ENCODE data around the gene LCP2. TPM values are rescaled to one million over a fixed set of nuclear protein-coding genes. Genes with fewer than 3 reads are reported as not detected.

LCP2 gene
- total RNA-seq, 1 experiment from 2014 or later = 0.36 TPM

DNA sequence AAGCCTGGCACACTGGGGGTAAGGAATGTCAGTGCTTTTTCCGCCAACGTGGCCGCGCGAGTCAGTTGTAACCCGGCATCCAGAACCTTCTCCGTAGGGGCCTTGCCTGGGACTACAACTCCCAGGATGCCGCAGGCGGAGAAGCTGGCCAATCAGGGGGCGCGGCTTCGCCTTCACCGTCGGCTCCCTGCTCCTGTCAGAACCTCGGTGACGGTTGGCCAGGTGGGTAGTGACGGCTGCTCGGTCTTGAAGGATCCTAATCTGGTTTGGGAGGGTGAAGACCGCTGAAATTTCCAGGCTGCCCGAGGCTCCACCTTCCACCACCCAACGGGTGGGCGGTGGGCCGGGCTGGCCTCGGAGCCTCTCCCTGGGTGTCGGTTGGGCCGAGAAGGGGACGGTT, 64.8 kb downstream of the LCP2 start, which contains the start of gene C5orf58:
TSS of gene C5orf58 (plus strand) at position 200 of the 400 bp plus-strand sequence. CDS start 1,992 bp downstream, outside the sequence.
- ATAC-seq = no peak
- POLR2A ChIA-PET = no interaction called here
- Histone ChIP-seq H3K27me3 (ENCODE audit: control insufficient read depth, insufficient read depth, low read length) (peaks cover 2% of the 10 kb centered on the region; the same call in 1 of the 2 replicates), H3K9me3 (ENCODE audit: control insufficient read depth, insufficient read depth, low read depth, low read length) (no peaks in the 10 kb centered on the region), H3K36me3 (ENCODE audit: control insufficient read depth, insufficient read depth, low read length) (no peaks in the 10 kb centered on the region), H3K4me3 (ENCODE audit: low read depth in 2 of 2, low read length in 2 of 2) (no peak within 1 kb of the TSS), H3K4me1 (ENCODE audit: control insufficient read depth, insufficient read depth, low read length) (no peaks in the 10 kb centered on the region), H3K27ac (ENCODE audit: low read length) (no peak within 1 kb of the TSS)
- no TSS peak for BruUV-seq (replicated peaks)
- in situ Hi-C loops (cut with HindIII; ENCODE audit: low pct_unique_long_range_greater_than_20kb, low sequenced_read_pairs) (no loop called here), intact Hi-C loops (cut with micrococcal nuclease; ENCODE audit: unreplicated experiment) (no loop called here)
- TF ChIP-seq POLR2AphosphoS5 (IDR thresholded peaks at IDR 0.05; ENCODE audit: low read depth, low read length) = no peak
- no peak for TF ChIP-seq TCF7L2 (IDR thresholded peaks at IDR 0.05; ENCODE audit: low read depth, low read length)
- no peak for TF ChIP-seq SIN3A (IDR thresholded peaks at IDR 0.05; ENCODE audit: borderline replicate concordance, insufficient read depth, low read depth, low read length)
- TF ChIP-seq, protein P1, sequence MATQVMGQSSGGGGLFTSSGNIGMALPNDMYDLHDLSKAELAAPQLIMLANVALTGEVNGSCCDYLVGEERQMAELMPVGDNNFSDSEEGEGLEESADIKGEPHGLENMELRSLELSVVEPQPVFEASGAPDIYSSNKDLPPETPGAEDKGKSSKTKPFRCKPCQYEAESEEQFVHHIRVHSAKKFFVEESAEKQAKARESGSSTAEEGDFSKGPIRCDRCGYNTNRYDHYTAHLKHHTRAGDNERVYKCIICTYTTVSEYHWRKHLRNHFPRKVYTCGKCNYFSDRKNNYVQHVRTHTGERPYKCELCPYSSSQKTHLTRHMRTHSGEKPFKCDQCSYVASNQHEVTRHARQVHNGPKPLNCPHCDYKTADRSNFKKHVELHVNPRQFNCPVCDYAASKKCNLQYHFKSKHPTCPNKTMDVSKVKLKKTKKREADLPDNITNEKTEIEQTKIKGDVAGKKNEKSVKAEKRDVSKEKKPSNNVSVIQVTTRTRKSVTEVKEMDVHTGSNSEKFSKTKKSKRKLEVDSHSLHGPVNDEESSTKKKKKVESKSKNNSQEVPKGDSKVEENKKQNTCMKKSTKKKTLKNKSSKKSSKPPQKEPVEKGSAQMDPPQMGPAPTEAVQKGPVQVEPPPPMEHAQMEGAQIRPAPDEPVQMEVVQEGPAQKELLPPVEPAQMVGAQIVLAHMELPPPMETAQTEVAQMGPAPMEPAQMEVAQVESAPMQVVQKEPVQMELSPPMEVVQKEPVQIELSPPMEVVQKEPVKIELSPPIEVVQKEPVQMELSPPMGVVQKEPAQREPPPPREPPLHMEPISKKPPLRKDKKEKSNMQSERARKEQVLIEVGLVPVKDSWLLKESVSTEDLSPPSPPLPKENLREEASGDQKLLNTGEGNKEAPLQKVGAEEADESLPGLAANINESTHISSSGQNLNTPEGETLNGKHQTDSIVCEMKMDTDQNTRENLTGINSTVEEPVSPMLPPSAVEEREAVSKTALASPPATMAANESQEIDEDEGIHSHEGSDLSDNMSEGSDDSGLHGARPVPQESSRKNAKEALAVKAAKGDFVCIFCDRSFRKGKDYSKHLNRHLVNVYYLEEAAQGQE (IDR thresholded peaks at IDR 0.05; ENCODE audit: insufficient read depth in 1 of 2, low read depth in 2 of 2, low read length in 1 of 2) = no peak
- TF ChIP-seq, protein P2, sequence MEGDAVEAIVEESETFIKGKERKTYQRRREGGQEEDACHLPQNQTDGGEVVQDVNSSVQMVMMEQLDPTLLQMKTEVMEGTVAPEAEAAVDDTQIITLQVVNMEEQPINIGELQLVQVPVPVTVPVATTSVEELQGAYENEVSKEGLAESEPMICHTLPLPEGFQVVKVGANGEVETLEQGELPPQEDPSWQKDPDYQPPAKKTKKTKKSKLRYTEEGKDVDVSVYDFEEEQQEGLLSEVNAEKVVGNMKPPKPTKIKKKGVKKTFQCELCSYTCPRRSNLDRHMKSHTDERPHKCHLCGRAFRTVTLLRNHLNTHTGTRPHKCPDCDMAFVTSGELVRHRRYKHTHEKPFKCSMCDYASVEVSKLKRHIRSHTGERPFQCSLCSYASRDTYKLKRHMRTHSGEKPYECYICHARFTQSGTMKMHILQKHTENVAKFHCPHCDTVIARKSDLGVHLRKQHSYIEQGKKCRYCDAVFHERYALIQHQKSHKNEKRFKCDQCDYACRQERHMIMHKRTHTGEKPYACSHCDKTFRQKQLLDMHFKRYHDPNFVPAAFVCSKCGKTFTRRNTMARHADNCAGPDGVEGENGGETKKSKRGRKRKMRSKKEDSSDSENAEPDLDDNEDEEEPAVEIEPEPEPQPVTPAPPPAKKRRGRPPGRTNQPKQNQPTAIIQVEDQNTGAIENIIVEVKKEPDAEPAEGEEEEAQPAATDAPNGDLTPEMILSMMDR (IDR thresholded peaks at IDR 0.05) = no peak
- CTCF ChIA-PET = no interaction called here
- no peak for DNase-seq (ENCODE audit: low read depth, low spot score)

DNA sequence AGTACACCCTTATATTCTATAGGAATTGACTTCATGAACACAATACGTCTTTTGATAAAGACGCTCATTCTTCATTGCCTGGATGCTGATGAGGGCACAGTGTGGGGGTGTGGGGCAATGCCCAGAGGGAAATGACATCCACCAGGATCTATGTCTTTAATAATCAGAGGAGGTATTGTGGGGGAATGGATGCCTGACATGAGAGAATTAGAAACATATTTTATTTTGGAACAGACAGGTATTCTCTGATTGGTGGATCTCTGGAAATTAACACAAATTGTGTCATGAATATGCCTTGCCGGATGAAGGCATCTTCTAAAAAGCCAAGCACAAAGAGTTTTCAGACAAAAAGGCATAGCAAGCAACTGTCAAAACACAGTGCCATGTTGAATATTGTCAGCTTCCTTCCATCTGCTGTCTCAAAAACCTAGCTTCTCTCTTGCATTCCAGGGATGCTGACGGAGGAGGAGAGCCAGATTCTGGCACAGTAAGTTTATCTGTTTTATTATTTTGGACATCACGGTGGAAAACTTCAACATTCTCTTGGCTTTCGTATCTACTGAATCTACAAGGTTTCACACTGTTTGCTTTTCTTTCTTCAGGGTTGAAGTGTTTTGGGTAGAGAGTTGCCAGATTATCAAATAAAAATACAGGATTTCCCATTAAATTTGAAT, 68.7 kb downstream of the LCP2 start:
- BruUV-seq (replicated peaks) = no TSS peak
- H3K9me3 ChIP-seq (ENCODE audit: control insufficient read depth, insufficient read depth, low read depth, low read length) = no peaks in the 10 kb centered on the region
- no peaks in the 10 kb centered on the region for H3K36me3 ChIP-seq (ENCODE audit: control insufficient read depth, insufficient read depth, low read length)
- H3K4me3 ChIP-seq (ENCODE audit: low read depth in 2 of 2, low read length in 2 of 2) = no peak overlapping the region
- 0 out of 2 replicates have a peak, but pooled peaks cover 3% of the 10 kb centered on the region for H3K4me1 ChIP-seq (ENCODE audit: control insufficient read depth, insufficient read depth, low read length)
- H3K27me3 ChIP-seq (ENCODE audit: control insufficient read depth, insufficient read depth, low read length) = peaks cover 2% of the 10 kb centered on the region; the same call in 1 of the 2 replicates
- H3K27ac ChIP-seq (ENCODE audit: low read length) = no peak overlapping the region
- POLR2A ChIA-PET = no interaction called here
- in situ Hi-C loops (cut with HindIII; ENCODE audit: low pct_unique_long_range_greater_than_20kb, low sequenced_read_pairs) = no loop called here
- intact Hi-C loops (cut with micrococcal nuclease; ENCODE audit: unreplicated experiment) = loop anchor here (5.0 kb wide), 1 partner anchor 403 kb away; no protein-coding TSS in a partner anchor
- ATAC-seq = no peak
- no peak for TF ChIP-seq TCF7L2 (IDR thresholded peaks at IDR 0.05; ENCODE audit: low read depth, low read length)
- TF ChIP-seq, protein P1 (IDR thresholded peaks at IDR 0.05; ENCODE audit: insufficient read depth in 1 of 2, low read depth in 2 of 2, low read length in 1 of 2) = no peak
- no peak for TF ChIP-seq POLR2AphosphoS5 (IDR thresholded peaks at IDR 0.05; ENCODE audit: low read depth, low read length)
- TF ChIP-seq SIN3A (IDR thresholded peaks at IDR 0.05; ENCODE audit: borderline replicate concordance, insufficient read depth, low read depth, low read length) = no peak
- TF ChIP-seq, protein P2 (IDR thresholded peaks at IDR 0.05) = no peak
- CTCF ChIA-PET = no interaction called here
- no peak for DNase-seq (ENCODE audit: low read depth, low spot score)

Data from Panc1 (cell line).